HG02798 (cell line): ENCODE results near the gene MORN1.

Experiments
- ATAC-seq: cut with Tn5 transposase; IDR thresholded peaks from one replicate; pipeline ENCODE4 v1.9.1; 2021; ENCODE audit warnings: mild to moderate bottlenecking; ENCODE audit not compliant: unreplicated experiment, poor library complexity

The MORN1 gene

GRCh38 chr1:2406451-2407041 lies 15.2 kb upstream of the MORN1 start:
- no peak for ATAC-seq

- ATAC-seq = no peak
Observed at GRCh38 chr1:2405588-2406295, 14.4 kb upstream of the MORN1 start.

- no peak for ATAC-seq
Observed at GRCh38 chr1:2404890-2405511, 13.6 kb upstream of the MORN1 start.

GRCh38 chr1:2404142-2404889 lies 13.0 kb upstream of the MORN1 start:
- ATAC-seq = no peak

- no peak for ATAC-seq
Observed at GRCh38 chr1:2403273-2403672, 11.9 kb upstream of the MORN1 start.

- no peak for ATAC-seq
Observed at GRCh38 chr1:2402420-2402819, 11.1 kb upstream of the MORN1 start.

- ATAC-seq = no peak
Observed at GRCh38 chr1:2400950-2401649, 9.7 kb upstream of the MORN1 start.

DNA sequence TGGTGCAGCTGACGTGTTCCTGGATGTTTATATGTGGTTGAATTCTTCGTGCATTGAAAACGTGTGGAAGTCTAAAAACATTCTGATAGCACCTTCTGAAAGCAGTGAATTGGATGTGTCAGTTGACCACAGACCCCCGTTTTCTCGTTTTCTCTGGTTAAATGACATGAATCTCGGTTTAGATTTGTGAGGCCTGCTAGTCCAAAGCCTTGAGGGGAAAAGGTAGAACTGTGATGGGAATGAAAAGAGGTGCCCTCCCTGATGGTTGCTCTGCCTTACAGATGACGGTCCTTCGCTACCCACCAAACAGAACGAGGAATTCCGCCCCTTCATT lies 9.2 kb upstream of the MORN1 start:
- ATAC-seq = no peak

DNA sequence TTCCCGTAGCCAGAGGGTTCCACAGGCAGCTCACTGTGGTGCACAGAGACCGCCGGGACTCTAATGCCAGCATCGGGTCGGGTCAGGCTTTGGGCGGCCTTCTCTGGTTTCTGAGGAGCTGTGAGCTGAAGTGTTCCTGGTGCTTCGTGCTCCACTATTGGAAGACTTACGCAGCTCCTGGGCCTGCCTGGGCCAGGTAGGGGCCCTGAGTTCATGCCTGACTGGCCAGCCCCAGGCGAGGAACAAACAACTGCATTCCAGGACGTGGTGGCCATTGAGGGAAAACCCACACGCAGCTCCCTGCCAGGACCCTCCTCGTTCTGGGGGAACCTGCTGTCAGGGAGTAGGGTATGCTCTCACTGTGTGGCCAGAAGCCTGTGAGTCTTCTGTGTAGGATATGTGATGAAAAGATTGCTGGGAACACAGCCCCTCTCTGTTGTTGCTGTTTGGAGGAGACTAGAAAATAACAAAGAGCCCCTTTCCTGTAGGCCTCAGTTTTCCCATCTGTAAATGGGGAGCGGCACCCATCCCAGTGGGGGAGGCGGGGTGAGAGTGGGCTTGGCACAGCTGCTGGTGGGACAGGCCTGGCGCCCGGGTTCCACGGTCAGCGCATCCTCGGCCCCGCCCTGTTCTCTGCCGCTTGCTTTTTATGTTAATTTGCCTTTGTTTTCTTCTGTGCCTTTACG lies 8.7 kb upstream of the MORN1 start:
- ATAC-seq = no peak

DNA sequence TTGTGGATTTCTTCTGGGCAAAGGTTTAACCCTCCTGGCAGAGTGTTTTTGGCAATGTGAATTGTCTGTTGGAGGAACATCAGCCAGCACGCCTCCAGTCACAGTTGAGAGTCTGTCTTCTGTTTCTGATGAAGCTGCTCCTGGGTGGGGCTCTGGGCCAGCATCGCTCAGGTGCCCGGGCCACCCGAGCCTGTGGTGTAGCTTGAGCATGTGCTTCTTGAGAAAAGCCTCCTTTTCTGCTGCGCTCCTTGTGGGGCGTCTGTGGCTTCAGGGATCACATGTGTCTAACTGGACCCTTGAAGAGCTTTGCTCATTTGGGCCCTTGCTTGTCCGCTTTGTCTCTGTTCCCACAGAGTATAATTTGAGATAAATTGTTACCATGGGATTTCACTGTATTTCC lies 7.5 kb upstream of the MORN1 start:
- ATAC-seq = no peak

GRCh38 chr1:2397007-2397679 lies 5.8 kb upstream of the MORN1 start:
- no peak for ATAC-seq

GRCh38 chr1:2396476-2396875 lies 5.1 kb upstream of the MORN1 start:
- no peak for ATAC-seq

DNA sequence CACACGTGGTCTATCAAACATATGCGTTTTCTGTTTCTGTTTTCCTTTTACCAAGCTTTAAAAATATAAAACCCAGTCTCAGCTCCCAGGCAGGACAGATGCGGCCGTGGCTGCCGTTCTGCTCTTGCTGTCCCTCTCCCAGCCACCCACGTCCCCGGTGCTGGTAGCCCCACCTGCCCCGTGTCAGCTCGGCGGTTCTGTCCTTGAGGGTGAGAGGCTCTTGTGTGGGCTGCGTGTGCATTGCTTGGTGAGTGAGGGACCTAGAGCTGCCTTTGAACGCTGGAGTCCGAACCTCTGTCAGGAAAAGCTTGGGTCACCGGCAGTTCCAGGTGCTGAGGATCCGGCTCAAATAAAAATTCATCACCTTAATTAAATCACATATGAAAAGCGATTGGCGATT lies 4.7 kb upstream of the MORN1 start:
- ATAC-seq = no peak

DNA sequence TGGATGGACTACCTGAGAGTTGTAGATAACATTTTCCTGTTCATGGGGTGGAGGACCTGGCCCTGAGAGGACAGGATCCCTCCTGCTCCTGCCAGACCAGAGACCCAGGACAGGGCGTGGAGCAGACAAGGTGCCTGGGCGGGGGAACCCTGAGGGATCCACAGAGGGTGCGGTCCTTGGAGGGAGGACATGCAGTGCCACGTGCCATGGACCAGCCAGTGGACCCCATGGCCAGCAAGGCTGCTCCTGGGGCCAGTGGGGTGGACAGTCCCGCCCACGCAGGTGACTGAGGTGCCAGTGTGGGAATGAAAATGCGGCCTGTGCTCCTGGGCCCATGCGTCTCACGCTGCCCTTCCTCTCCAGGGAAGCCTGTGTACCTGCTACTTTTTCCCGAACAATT lies 3.9 kb upstream of the MORN1 start:
- no peak for ATAC-seq

- ATAC-seq = no peak
Observed at GRCh38 chr1:2394761-2395160, 3.4 kb upstream of the MORN1 start.

DNA sequence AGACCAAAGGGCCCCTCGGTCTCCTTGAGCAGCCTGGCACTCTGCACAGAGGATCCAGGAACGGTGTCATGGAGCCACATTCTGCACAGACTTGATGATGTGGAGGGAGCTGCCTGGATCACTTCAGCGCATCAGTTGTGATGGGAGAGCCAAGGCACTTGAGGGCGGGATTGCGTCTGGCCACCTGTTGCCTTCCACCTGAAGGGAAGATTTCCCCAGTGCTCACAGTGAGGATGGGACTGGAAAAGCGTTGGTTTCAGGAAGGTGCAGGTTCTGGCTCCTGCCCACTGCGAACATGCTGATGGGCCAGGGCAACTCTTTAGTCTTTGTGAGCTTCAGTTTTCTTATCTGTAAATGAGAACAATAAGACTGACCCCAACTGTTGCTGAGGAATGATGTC lies 2.9 kb upstream of the MORN1 start:
- no peak for ATAC-seq

GRCh38 chr1:2393471-2393877 lies 2.1 kb upstream of the MORN1 start:
- ATAC-seq = no peak

DNA sequence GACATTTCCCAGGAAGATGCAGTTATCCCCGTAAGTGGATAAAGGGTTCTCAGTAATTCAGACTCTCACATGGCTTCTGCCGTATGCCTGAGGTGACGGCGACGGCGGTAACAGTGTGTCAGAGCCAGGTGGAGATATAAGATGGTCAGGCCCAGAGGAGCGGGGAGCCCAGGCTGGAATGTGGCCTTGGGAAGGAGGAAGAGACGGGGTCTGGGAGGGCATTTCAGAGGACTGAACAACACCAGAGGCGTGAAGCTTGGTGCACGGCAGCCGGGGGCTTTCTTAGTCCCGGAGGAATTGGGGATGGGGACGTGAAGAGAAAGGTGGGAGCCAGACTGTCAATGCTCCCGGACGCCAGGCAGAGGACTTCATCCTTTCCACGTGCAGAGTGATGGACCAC lies 1.3 kb upstream of the MORN1 start:
- ATAC-seq = no peak

GRCh38 chr1:2391931-2392509 lies 666 bp upstream of the MORN1 start:
- ATAC-seq = peak; percentile 15
